K562 (cell line): Measurements from ENCODE around the gene BEST4. TPM values are rescaled to one million over a fixed set of nuclear protein-coding genes. Genes with fewer than 3 reads are reported as not detected.
A peak's percentile ranks its signal among the peaks of the same experiment; 100 is the strongest.

Source experiments
- ARID1B ChIP-seq: fragments of 450-650 bp; IDR thresholded peaks from 2 replicates; pipeline ENCODE4 v1.6.1; 2016; ENCODE audit warnings: antibody characterized with exemption, mild to moderate bottlenecking, inconsistent platforms
- ATF6 ChIP-seq: sonication (generic); formaldehyde crosslinking; IDR thresholded peaks from 2 replicates; pipeline ENCODE4 v1.4.0; 2020; ENCODE audit warnings: mild to moderate bottlenecking, missing genetic modification reagents
- BMI1 ChIP-seq: fragments of 150-350 bp; IDR thresholded peaks from 2 replicates; pipeline ENCODE4 v1.6.1; 2014; ENCODE audit warnings: low read length
- ETV5 ChIP-seq: sonication (generic); formaldehyde crosslinking; IDR thresholded peaks from 2 replicates; pipeline ENCODE4 v1.4.0; 2020; ENCODE audit warnings: low read depth, mild to moderate bottlenecking, missing genetic modification reagents
- GTF2E2 ChIP-seq: fragments of 200-800 bp; sonication (Bioruptor generic); IDR thresholded peaks from 2 replicates; pipeline ENCODE4 v1.6.1; 2016; ENCODE audit warnings: missing genetic modification characterization, missing compliant biosample characterization
- HDAC1 ChIP-seq, 2 experiments: fragments of 450-650 bp; IDR thresholded peaks; 2 replicates each; pipeline ENCODE4 v1.6.1; 2016 to 2017; ENCODE audit warnings: inconsistent platforms in 1 of 2, mild to moderate bottlenecking in 1 of 2, moderate library complexity in 1 of 2
- HDAC6 ChIP-seq: IDR thresholded peaks from 2 replicates; pipeline ENCODE4 v1.6.1; 2012; ENCODE audit warnings: low read depth, mild to moderate bottlenecking, control low read depth, inconsistent platforms, low read length, moderate library complexity
- MAX ChIP-seq: sonication (generic); formaldehyde crosslinking; IDR thresholded peaks from 2 replicates; pipeline ENCODE4 v1.9.0; 2022; ENCODE audit warnings: mild to moderate bottlenecking, missing genetic modification reagents
- MTA2 ChIP-seq: fragments of 450-650 bp; IDR thresholded peaks from 2 replicates; pipeline ENCODE4 v1.6.1; 2016; ENCODE audit warnings: low read depth
- OTX1 ChIP-seq: fragments of 450-650 bp; formaldehyde crosslinking; IDR thresholded peaks from 2 replicates; pipeline ENCODE4 v1.4.0; 2022; ENCODE audit warnings: mild to moderate bottlenecking
- THAP12 ChIP-seq: fragments of 250-450 bp; sonication (Bioruptor Pico); IDR thresholded peaks from 2 replicates; pipeline ENCODE4 v1.9.0; 2021; ENCODE audit warnings: mild to moderate bottlenecking, inconsistent platforms
- XRCC3 ChIP-seq: fragments of 450-650 bp; IDR thresholded peaks from 2 replicates; pipeline ENCODE4 v1.6.1; 2017; ENCODE audit warnings: mild to moderate bottlenecking, moderate library complexity
- ZKSCAN1 ChIP-seq: fragments of 150-350 bp; IDR thresholded peaks from 2 replicates; pipeline ENCODE4 v1.6.1; 2016; ENCODE audit warnings: low read depth, low read length
- ZNF395 ChIP-seq: fragments of 200-800 bp; sonication (Bioruptor generic); IDR thresholded peaks from 2 replicates; pipeline ENCODE4 v1.6.1; 2017; ENCODE audit warnings: missing genetic modification characterization, missing compliant biosample characterization
- ZNF75A ChIP-seq: fragments of 450-650 bp; formaldehyde crosslinking; IDR thresholded peaks from 2 replicates; pipeline ENCODE4 v1.4.0; 2020; ENCODE audit warnings: mild to moderate bottlenecking
- polyA plus RNA-seq, 8 experiments: library from polyadenylated mRNA; depleted of rRNA in 4 of 8; stranded (reverse) in 5 of 8; unstranded in 3 of 8; fragments of >200 nt; fragmentation: Nextera tagmentation in 2 of 8; fragmentation: Illumina TruSeq in 1 of 8; extraction: Ambion mirVana in 2 of 8; extraction: Trizol in 1 of 8; gene quantifications; 2 replicates each; pipeline versions ENCODE4 v1.2.1 to v1.2.3, GENCODE V29; 2011 to 2014; ENCODE audit warnings: inconsistent platforms in 1 of 8, missing spikeins in 1 of 8
- total RNA-seq, 7 experiments: library from RNA; depleted of rRNA in 6 of 7; stranded (reverse); fragments of >200 nt in 6 of 7; fragmentation: Illumina TruSeq in 2 of 7; extraction: Trizol in 2 of 7; gene quantifications; 2 replicates each; pipeline versions ENCODE4 v1.2.1 to v1.2.3, GENCODE V29; 2011 to 2021; ENCODE audit warnings: low replicate concordance in 1 of 7
- TF ChIP-seq, protein P1 (sequence below): fragments of 450-650 bp; IDR thresholded peaks from 2 replicates; pipeline ENCODE4 v1.6.1; 2016; ENCODE audit warnings: mild to moderate bottlenecking
- TF ChIP-seq, protein P2 (sequence below): fragments of 450-650 bp; formaldehyde crosslinking; IDR thresholded peaks from 2 replicates; pipeline ENCODE4 v1.4.0; 2020; ENCODE audit warnings: mild to moderate bottlenecking, mixed read lengths

BEST4 gene
- total and polyA plus RNA-seq, 9 of the 15 experiments (the other 6 are each of a cell fraction or from before 2014, with no cell fraction given) = 0.07 to 0.11 TPM; not detected in 7

- TF ChIP-seq, protein P1, sequence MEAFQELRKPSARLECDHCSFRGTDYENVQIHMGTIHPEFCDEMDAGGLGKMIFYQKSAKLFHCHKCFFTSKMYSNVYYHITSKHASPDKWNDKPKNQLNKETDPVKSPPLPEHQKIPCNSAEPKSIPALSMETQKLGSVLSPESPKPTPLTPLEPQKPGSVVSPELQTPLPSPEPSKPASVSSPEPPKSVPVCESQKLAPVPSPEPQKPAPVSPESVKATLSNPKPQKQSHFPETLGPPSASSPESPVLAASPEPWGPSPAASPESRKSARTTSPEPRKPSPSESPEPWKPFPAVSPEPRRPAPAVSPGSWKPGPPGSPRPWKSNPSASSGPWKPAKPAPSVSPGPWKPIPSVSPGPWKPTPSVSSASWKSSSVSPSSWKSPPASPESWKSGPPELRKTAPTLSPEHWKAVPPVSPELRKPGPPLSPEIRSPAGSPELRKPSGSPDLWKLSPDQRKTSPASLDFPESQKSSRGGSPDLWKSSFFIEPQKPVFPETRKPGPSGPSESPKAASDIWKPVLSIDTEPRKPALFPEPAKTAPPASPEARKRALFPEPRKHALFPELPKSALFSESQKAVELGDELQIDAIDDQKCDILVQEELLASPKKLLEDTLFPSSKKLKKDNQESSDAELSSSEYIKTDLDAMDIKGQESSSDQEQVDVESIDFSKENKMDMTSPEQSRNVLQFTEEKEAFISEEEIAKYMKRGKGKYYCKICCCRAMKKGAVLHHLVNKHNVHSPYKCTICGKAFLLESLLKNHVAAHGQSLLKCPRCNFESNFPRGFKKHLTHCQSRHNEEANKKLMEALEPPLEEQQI = no peak
- TF ChIP-seq GTF2E2 (tag) = 0 out of 2 replicates have a peak, but pooled peaks have one; percentile 27
- TF ChIP-seq MTA2 = no peak; the same call in 1 of the 2 replicates
- no peak for TF ChIP-seq ZNF75A (CRISPR knock-in tag)
- 0 out of 2 replicates have a peak, but pooled peaks have one; percentile 31 for TF ChIP-seq ATF6 (CRISPR knock-in tag)
- TF ChIP-seq THAP12 (CRISPR knock-in tag) = peak; percentile 39
- TF ChIP-seq, protein P2, sequence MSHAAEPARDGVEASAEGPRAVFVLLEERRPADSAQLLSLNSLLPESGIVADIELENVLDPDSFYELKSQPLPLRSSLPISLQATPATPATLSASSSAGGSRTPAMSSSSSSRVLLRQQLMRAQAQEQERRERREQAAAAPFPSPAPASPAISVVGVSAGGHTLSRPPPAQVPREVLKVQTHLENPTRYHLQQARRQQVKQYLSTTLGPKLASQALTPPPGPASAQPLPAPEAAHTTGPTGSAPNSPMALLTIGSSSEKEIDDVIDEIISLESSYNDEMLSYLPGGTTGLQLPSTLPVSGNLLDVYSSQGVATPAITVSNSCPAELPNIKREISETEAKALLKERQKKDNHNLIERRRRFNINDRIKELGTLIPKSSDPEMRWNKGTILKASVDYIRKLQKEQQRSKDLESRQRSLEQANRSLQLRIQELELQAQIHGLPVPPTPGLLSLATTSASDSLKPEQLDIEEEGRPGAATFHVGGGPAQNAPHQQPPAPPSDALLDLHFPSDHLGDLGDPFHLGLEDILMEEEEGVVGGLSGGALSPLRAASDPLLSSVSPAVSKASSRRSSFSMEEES (CRISPR knock-in tag) = no peak
- peak; percentile 67; the same call in 1 of the 2 replicates for TF ChIP-seq ETV5 (CRISPR knock-in tag)
- TF ChIP-seq OTX1 = 0 out of 2 replicates have a peak, but pooled peaks have one; percentile 86
- peak; percentile 68 for TF ChIP-seq ARID1B
- TF ChIP-seq BMI1 = no peak; the same call in 1 of the 2 replicates
- no peak for TF ChIP-seq HDAC6
- TF ChIP-seq ZNF395 (CRISPR knock-in tag) = peak; percentile 67; the same call in 1 of the 2 replicates
- peak; percentile 53 to 99; a peak in 3 of 4 replicates for TF ChIP-seq HDAC1 (IDR thresholded peaks at IDR 0.05)
- TF ChIP-seq ZKSCAN1 = peak; percentile 66
- TF ChIP-seq XRCC3 = no peak
- peak; percentile 96 for TF ChIP-seq MAX (CRISPR knock-in tag)
These were observed 12.0 kb upstream of the BEST4 start, which contains the start of gene PLK3 (continued) for GRCh38 chr1:44799770-44800584.
